ENCODE data around the gene CIDEB.

CIDEB gene

DNA sequence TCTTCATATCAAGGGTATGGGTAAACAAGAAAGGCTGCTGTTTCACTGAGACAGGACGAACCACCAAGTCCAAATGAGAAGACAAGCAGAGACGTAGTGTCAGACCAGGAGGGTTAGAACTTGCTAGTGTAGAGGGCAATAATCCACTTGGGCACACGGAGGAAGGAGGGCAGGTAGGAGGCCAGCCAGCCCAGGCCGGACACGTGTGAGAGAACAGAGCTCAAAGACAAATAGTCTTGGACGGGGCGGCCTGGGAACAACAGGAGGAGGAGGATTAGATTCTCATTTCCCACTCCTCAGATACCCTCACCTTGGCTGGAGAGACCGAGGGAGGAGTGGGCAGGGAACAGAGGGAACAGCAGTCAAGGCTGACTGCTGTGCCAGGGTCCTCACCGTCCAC lies 17.0 kb downstream of the CIDEB start:
- no peak for DNase-seq (ENCODE audit: low spot score)

DNA sequence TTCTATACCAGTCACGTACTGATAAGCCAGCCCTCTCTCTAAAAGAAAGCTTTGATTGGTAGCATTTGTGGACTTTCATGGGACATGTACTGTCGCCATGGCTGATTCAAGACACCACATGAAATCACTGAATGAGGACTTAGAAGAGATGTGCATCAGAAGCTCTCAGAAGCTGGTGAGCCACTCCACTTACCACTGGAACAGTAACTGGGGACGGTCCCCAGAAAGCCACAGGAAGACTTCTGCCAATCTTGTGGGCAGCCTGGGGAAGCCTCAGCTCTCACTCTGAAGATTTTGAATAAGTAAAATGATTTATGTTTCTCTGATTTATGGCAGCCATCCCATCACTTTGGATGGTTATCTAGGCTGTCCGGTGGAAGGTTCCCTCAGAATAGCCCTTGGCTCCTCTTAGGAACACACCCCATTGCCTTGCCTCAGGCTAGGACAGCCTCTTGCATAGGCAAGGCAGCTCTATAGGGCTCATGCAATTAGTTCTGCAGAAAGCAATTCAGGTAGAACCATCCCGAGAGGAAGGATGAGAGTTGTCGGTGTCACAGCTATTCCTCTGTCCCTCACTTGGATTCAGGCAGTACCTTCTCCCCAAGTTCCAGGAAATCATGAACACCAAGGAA lies 18.0 kb downstream of the CIDEB start:
- no peak for DNase-seq (ENCODE audit: low spot score)

DNA sequence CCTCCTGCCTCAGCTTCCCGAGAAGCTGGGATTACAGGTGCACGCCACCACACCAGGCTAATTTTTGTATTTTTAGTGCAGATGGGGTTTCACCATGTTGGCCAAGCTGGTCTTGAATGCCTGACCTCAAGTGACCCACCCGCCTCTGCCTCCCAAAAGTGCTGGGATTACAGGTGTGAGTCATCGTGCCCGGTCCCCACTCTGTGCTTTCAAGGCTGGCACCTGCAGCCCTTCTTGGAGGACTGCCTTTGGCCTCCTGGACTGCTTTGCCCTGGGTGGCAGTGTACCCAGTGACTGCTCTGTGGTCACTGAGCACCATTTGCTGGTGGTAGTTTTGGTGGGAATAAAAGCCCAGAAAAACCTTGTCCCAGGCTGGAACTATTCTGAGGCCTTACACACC lies 20.8 kb downstream of the CIDEB start:
- no peak for DNase-seq (ENCODE audit: low spot score)

DNA sequence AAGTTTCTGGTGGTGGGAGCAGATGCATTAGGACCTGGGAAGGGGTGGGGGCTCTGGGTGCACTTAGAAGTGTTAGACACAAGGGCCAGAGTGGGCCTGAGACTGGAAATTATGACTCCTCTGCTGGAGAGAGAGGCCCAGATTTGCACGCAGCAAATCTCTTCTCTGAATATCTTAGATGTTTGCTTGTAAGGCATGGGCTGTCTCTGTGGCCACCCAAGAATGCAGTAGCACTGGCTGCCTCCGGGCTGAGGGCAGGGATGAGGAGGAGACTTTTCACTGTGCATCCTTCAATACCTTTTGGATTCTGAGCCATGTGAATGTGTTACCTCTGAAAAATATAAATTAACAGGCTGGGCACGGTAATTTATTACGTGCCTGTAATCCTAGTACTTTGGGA lies 22.4 kb downstream of the CIDEB start:
- no peak for DNase-seq (ENCODE audit: low spot score)

DNA sequence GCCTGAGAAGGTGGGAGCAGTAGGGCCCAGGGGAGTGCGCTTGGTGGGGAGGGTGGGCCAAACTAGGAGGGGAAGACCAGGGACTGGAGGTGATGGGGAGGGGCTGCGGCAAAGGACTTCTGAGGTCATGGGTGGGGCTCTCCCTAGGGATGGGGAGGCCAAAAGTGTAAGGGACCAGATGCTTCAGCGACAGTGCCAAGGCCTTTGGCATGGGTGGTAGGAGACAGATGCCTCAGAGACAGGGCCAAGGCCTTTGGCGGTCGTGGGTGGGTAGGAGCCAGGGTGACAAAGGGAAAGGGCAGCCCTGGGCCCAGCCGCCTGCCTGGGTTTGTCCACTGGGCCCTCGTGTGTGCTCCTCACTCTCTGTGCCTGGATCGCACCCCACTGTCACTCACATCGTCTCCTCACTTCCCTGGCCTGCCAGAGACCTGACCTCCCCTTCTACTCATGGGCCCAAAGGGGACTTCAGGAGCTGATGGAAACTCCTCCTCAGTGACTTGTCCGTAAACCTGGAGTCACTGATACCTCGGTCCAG lies 23.2 kb downstream of the CIDEB start:
- no peak for DNase-seq (ENCODE audit: low spot score)

DNA sequence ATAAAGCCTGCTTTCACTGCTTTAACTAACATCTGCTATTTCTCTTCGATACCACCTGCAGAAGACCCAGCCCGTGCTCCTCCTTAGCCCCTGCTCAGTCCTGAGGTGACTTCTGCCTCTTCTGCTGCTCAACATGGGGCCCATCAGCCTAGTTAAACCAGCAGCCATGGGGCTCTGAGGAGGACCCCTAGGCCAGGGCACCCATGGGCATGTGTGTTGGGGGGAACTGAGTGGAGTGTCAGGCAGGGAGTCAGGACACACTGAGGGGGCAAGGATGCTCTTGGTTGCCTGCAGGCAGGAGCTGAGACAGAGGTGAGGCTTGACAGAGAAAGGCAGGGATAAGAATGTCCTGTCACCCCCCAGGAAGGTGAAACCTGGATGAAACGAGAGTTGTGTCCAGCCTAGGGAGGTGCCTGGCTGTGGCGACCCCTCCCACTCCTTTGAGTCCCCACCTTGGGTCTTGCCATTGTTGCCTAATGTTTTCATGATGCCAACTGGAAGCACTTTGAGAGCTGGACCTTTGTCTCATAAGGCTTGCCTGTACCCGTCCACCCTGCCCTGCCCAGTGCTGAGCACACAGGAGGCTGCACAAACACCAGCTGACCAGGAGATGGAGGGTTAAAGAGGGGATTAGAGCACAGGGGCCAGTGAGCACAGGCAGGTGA lies 23.8 kb downstream of the CIDEB start:
- no peak for DNase-seq (ENCODE audit: low spot score)

DNA sequence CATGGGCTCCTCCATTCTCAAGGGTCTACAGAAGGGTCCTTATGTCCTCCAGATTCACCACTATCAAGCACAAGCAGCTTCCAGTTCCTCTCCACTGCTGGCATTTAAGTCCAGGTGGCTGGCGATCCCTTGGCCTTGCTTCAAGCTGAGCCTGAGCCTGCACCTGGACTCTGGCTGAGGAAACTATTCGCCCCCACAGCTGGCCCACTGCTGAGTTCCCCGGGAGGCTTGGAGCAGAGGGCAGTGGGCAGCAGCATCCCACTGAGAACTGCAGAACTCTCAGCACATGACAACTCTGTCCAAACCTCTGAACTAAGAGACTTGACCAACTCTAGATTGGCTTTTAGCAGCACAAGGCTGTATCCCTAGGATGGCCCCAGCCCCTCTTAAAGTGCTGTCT lies 25.0 kb downstream of the CIDEB start:
- no peak for DNase-seq (ENCODE audit: low spot score)

DNA sequence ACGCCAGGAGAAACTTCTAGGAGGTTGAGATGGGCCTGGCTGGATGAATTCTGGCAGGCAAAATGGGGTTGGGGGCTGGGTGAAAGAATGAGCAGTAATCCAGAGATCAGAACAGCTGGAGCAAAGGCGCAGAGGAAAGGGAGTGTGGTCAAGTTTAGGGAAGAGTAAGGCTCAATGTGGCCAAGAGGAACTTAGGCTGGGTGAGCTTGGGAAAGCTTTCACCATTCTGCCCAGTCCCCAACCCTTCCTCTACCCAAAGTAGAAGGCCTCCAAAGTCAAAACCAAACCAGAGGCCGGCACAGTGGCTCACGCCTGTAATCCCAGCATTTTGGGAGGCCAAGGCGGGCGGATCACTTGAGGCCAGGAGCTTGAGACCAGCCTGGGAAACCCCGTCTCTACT lies 26.1 kb downstream of the CIDEB start:
- no peak for DNase-seq (ENCODE audit: low spot score)

DNA sequence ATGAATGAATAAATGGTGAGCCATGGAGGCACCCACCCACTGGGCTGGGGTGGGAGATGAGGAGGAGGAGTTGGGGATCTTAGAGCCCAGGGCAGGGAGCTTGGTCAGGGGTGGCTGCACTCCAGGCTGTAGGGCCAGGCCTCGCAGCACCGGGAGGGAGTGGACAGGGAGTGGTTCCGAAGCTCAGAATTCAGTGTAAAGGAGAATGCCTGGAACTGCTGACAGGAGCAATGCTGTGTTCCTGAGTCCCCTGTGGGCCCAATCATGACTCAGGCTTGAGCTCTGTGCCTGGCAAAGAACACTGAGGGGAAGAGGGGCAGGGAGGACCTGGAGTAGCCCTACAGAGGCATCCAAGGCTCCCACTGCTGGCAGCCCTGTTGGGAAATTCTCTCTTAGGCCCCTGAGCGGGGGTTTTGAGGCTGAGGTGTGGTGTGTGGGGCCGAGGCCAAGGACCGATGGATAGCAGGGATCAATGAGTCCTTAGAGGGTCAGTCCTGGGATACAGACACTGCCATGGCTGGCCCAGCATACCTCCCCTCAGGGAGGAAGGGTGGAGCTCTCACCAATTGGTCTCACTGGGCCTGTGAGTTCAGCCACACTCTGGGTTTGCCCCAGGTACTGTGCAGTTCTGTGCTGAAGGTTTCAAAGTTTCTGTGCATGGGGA lies 26.8 kb downstream of the CIDEB start:
- DNase-seq (ENCODE audit: low spot score), result no peak

DNA sequence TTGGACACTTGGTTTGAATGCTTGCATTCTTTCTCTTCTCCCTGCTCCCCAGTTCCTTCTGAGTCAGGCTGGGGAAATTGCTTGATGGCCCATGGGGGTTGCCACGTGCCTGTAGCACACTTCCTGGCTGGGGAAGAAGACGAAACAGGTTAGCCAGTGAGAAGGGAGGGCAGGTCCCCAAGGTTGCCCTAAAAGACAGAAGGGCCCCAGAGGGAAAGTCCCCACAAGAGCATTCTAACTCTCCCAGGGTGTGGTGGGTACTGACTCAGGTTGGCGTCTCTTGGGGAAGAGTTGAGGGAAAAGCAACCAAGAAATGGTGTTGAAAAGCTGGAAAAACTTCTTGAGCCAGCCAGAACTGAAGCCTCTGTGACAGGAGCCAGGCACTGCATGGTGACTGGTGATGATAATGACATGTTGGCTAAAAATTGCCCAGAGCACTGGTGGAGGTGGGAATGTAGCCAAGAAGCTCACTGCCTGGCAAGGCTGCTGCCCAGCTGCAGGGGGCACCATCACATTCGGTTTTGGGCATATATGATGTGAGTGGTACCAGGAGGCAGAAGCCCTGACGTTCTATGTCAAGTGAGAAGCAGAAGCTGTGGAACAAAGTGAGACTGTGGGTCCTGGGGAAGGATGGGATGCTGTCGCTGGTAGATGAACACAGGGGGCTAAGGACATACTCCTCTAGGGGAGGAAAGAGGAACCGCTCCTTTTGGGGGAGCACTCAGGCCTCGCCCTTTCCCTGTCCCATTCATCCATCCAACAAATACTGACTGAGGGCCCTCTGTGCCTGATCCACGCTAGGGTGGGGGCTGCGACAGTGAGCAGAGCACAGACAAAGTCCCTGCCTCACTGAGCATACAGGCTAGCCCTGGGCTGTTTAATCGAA lies 28.2 kb downstream of the CIDEB start:
- peak; percentile 67 for DNase-seq (ENCODE audit: low spot score)

DNA sequence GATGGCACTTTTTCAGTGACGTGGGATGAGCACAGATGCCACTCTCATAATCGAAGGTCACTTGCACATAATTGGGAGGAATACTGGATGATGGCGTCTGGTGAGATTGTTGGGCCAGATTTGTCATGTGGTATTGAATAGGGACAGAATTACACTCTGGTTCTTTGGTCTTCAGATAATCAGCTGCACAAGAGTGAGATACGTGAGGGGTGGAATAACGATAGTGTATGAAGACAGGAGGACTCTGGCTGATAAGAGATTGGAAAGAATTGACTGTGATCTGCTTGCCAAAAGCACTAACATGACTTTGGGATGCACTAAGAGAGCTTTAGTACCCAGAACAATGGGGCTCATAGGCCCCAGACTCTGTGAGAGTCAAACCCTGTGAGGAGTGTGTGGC lies 29.4 kb downstream of the CIDEB start:
- no peak for DNase-seq (ENCODE audit: low spot score)

DNA sequence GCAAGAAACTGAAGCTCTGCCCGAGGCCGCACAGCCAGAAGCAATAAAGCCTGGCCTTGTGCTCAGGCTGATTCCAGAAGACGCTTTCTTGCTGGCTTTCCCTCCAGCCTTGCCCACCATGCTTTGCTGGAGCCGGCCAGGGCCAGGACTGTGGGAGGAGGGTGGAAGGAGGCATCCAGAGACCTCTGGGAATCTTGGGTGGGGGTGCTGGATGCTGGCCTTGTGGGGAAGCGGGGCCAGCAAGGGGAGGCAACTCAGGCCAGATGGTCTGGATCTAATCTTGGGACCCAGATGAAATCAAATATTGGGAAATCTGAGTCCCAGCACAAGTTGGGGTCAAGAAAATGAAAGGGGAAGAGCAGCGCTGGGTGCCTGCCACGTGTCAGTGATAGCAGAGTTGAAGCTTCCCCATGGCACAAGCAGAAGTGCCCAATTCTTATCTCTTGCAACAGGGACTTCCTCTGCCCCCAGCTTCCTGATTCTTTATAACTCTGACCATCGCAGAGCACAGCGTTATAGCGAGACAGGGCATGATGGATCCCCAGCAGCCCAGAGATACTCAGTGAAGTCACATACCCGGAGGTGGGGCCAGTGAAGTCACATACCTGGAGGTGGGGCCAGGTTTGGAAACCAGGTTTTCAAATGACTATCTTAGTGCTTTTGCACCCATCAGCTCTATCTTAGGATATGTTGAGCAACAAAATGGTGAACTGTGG lies 30.0 kb downstream of the CIDEB start:
- DNase-seq (ENCODE audit: low spot score), result no peak

DNA sequence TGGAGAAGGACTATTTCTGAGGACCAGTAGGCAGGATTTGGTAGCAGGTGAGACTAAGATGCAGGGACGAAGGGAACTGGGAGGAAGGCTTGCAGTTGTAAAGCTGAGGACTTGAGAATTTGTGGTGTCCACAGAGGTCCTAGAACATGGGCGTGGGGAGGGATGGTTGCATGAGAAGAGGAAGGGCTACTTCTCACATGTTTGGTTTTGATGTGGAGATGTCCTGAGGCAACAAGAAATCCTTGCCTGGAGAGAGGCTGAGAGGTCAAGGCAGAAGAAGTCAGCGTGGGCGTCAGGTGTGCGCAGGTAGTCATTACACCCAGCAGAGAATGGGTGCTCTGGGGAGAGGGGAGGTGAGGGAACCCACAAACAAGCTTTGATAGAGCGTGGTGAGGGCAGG lies 30.7 kb downstream of the CIDEB start:
- DNase-seq (ENCODE audit: low spot score), result no peak

DNA sequence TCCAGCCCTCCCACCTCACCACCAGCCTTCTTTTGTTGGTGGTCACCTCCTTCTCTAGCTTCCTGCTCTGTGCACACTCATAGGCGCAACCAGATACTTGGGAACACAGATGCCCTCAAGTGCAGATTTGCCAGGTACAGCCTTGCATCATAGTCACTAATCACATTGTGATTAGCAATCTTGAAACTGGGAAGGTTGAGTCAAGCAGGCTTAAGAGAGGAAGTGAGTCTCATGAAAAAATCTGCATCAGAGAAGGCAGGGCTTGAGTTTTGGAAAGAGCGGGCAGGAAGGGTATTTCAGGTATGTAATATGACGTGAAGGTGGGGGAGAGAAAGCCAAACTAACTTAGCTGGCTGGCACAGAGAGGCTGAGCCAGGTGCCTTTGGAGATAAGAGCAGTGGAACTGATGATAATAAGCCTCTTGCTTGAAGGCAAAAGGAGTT lies 33.7 kb downstream of the CIDEB start:
- DNase-seq (ENCODE audit: low spot score), result peak; percentile 67

DNA sequence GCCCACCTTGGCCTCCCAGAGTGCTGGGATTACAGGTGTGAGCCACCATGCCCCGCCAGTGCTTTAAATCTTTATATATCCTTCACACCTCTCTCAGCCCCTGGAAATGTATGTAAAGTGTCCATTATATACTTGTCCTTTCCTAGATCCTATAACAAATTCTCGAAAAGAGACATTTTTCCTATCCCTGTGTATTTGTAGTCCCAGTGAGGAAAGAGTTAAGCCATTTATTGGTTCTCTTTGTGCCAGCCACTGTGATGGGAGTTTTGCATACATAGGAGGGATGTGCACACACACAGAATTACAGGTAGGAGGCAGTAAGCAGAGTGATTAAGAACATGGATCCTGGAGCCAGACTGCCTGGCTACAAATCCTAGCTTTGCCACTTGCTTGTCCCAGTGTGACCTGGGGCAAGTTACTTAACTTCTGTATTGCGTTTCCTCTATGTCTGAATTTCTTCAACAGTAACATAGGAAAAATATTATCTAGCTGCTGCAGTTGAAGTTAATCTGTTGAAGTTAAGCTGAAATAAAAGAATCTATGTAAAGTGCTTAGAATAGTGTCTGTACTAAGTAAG lies 34.3 kb downstream of the CIDEB start:
- DNase-seq (ENCODE audit: low spot score), result no peak

DNA sequence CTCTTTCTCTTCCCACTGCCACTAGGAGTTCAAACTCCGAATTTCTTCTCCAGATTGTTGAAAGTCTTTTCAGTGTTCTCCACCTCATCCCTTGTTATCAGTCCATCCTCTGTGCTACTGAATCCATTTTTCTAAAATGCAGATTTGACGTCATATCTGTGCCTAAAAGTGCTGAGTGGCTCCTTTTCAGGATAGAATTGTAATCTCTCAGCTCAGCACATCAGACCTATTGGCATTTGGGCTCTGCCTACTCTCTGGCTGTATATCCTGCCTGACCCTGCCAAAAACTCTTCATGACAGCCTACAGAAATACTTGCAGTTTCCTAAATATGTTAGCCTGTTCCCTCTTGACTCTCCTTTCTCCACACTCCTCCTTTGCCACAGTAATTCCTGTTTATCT lies 35.3 kb downstream of the CIDEB start:
- no peak for DNase-seq (ENCODE audit: low spot score)

DNA sequence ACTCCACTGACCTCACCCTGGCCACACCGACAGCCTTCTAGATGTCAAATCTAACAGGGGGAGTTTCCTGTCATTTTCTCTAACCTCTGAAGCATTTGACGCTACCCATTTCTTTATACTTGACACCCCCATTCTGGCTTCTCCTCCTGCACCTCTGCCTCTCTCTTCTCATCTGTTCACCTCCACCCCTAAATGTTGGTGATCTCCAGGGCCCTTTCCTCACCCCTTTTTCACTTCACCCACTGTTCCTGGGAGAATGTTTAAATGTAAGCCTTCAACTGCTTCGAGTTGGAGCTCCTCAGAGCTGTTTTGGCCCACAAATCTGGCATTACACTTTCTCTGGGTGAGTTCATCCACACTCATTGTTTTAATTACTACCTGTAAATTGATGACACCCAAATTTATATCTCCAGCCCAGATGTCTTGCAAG lies 35.9 kb downstream of the CIDEB start:
- DNase-seq (ENCODE audit: low spot score), result no peak

DNA sequence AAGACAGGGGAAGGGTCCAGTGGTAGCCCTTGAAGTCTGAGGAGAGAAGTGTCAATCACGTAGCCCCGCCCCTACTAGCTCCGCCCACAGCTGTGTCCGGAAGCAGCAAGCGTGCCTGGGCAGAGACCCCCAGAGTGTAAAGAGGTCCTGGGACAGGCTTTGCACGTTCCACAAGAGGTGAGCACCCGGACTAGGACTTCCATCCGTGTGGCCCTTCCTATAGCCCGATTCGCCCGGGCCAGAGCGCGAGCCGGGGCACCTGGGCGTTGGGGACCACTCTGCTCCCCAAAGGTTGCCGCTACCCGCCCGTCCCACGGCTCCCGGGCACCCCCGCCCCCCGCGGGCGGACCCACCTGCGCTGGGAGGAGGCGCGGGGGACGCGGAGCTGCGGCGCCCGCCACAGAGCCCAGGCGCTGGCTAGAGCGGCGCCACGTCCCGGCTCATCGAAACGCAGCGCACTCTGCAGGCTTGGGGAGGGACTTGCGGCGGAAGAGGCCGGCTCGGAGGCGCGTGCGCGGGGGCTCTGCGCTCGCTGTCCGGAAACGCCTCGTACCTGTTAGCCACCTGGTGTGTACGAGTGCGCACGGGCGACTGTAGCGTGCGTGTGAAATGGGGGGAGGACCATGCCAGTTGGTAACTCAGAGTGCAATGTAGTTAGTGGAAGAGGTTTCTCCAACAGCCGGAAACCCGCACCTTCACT lies 36.5 kb downstream of the CIDEB start, which contains the start of gene RABGGTA:
RABGGTA (minus strand) TSS at position 464 of the 700 bp plus-strand sequence. CDS start 482 bp downstream, outside the sequence.
- peak; percentile 94 for DNase-seq (ENCODE audit: low spot score)

DNA sequence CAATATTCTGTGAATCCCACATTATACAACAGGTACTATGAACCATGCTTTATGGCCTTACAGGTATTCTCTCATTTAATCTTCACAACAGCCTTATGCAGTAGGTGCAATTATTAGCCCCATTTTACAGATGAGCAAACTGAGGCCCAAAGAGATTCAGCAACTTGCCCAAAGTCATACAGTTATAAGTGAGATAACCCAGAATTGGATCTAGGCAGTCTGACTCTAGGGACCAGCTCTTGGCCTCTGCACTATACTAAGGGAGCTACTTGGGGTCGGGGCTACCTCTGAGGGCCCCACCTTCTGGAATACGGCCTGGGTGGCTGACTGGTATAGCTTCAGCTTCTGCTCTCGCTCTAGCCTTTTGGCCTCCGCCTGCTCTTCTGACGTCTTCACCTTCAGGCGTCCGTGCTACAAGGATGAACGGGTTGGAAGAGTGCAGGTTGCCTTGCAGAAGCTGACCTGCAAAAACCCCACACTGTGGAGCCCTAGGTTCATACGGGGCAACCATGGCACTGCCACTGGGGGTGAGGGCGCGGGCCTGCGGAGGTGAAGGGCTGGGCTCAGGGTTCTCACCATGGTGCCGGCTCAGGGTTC lies 37.1 kb downstream of the CIDEB start:
- no peak for DNase-seq (ENCODE audit: low spot score)
